Omental fat pad (tissue), 4 donors: ENCODE measurements around the gene IFT88. TPM values are rescaled to one million over a fixed set of nuclear protein-coding genes. Genes with fewer than 3 reads are reported as not detected.
A peak's percentile ranks its signal among the peaks of the same experiment; 100 is the strongest.

Experiments
- ATAC-seq: fragments of 150-250 bp; one replicate; pipeline ENCODE4 v1.9.1; 2016; ENCODE audit warnings: mild to moderate bottlenecking, moderate library complexity; ENCODE audit not compliant: low FRiP score
- DNase-seq: peaks from one replicate; pipeline ENCODE4 v3.0.0-alpha.2; 2019; ENCODE audit warnings: low spot score
- CTCF ChIP-seq, 3 donors: fragments of 450-650 bp; IDR thresholded peaks; one replicate each; pipeline ENCODE4 v1.5.1; 2016 to 2017; ENCODE audit warnings: antibody characterized with exemption in 3 of 3, mild to moderate bottlenecking in 3 of 3, moderate library complexity in 2 of 3
- total RNA-seq, 4 donors: library from RNA; depleted of rRNA; stranded (reverse); fragments of >200 nt; gene quantifications; one replicate each; pipeline ENCODE4 v1.1.0, GENCODE V29; 2016

IFT88 gene
- total RNA-seq, 4 donors from 2014 or later, result 9.2 to 14.2 (median 11.3) TPM

- ATAC-seq (no peak), DNase-seq (no peak)
- no peak for TF ChIP-seq CTCF (IDR thresholded peaks at IDR 0.05)
These were observed 129.1 kb downstream of the IFT88 start for GRCh38 chr13:20696073-20696472.

- ATAC-seq, result no peak
- no peak for DNase-seq
- TF ChIP-seq CTCF (IDR thresholded peaks at IDR 0.05), result no peak
These were observed 132.8 kb downstream of the IFT88 start for GRCh38 chr13:20699715-20700114.

GRCh38 chr13:20700288-20700687, 133.3 kb downstream of the IFT88 start:
- no peak for ATAC-seq
- no peak for DNase-seq
- no peak for TF ChIP-seq CTCF (IDR thresholded peaks at IDR 0.05)

GRCh38 chr13:20701461-20701860, 134.5 kb downstream of the IFT88 start:
- no peak for TF ChIP-seq CTCF (IDR thresholded peaks at IDR 0.05)
- ATAC-seq (no peak), DNase-seq (no peak)

- ATAC-seq (no peak), DNase-seq (no peak)
- no peak for TF ChIP-seq CTCF (IDR thresholded peaks at IDR 0.05)
These were observed 135.6 kb downstream of the IFT88 start for GRCh38 chr13:20702530-20702914.

- ATAC-seq (peak; percentile 31), DNase-seq (no peak)
These were observed 136.2 kb downstream of the IFT88 start, which contains the start of gene IL17D for GRCh38 chr13:20702915-20703779. TSS of gene IL17D (plus strand) at chr13:20703699. CDS start at chr13:20704002, 303 bp downstream.

More at GRCh38 chr13:20702915-20703779, 136.2 kb downstream of the IFT88 start, which contains the start of gene IL17D:
- TF ChIP-seq CTCF (IDR thresholded peaks at IDR 0.05), result no peak
